Activated B cell treated with CpG ODN at 0.5 μM for 24 hours (primary cell): ENCODE measurements around the gene ZNF416. TPM values are rescaled to one million over a fixed set of nuclear protein-coding genes. Genes with fewer than 3 reads are reported as not detected.

Experiments
- ATAC-seq: fragments of 200-7000 bp; cut with Tn5 transposase; one replicate; pipeline ENCODE4 v1.10.0; 2021; ENCODE audit warnings: low read depth, mild to moderate bottlenecking, moderate library complexity
- CTCF ChIA-PET: fragments of 350-600 bp; sonication (Branson Sonifier 250); formaldehyde crosslinking; loops from one replicate; lab custom pipeline; 2021; ENCODE audit warnings: antibody characterized with exemption; lab: Charles Lee
- POLR2A ChIA-PET: fragments of 350-600 bp; sonication (Branson Sonifier 250); formaldehyde crosslinking; loops from one replicate; lab custom pipeline; 2021; ENCODE audit warnings: antibody characterized with exemption; lab: Charles Lee
- DNase-seq: peaks from one replicate; pipeline ENCODE4 v3.0.0; 2022
- H3K27ac Mint-ChIP-seq: one replicate; pipeline ENCODE4 v1.8.0; 2020; ENCODE audit warnings: mixed read lengths
- H3K27me3 Mint-ChIP-seq: one replicate; pipeline ENCODE4 v1.8.0; 2021; ENCODE audit warnings: mixed read lengths
- H3K36me3 Mint-ChIP-seq: one replicate; pipeline ENCODE4 v1.8.0; 2021; ENCODE audit warnings: low read depth, mixed read lengths
- H3K4me1 Mint-ChIP-seq: one replicate; pipeline ENCODE4 v1.8.0; 2021; ENCODE audit warnings: mixed read lengths
- H3K4me3 Mint-ChIP-seq: one replicate; pipeline ENCODE4 v1.8.0; 2020; ENCODE audit warnings: mild to moderate bottlenecking, mixed read lengths
- H3K9me3 Mint-ChIP-seq: one replicate; pipeline ENCODE4 v1.8.0; 2020; ENCODE audit warnings: mixed read lengths
- CTCF ChIP-seq: fragments of 200-600 bp; IDR thresholded peaks from one replicate; pipeline ENCODE4 v1.8.0; 2022; ENCODE audit warnings: antibody characterized with exemption, mild to moderate bottlenecking
- intact Hi-C: fragments of 100-400 bp; cut with micrococcal nuclease; formaldehyde crosslinking; loops from one replicate; pipeline ENCODE4 v1.15.1; 2024
- total RNA-seq: library from RNA; stranded (reverse); gene quantifications from 2 replicates; pipeline ENCODE4 v1.2.3, GENCODE V29; 2022

ZNF416 gene
- total RNA-seq, 1 donor from 2014 or later = 13.8 TPM

DNA sequence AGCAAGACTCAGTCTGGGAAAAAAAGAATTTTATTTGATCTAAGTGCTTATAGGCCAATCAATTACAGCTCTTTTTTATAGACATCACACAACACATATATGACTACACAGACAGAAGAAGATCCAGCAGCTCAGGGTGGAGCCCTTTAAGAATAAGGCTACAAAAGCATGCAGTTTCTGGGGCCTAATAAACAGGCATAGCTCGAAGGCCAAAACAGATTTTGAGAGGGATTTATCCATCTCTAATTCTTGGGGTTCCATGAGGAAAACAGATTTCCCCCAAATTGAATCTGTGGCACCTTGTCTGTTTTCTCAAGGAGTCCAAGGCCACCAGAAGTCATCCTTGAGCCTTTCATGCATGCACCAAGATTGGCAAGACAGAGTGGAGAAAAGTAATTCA, 15.2 kb downstream of the ZNF416 start:
- no peaks in the 10 kb centered on the region for H3K27me3 Mint-ChIP-seq
- no peak for ATAC-seq
- H3K4me1 Mint-ChIP-seq = peaks cover 20% of the 10 kb centered on the region
- CTCF ChIA-PET = no interaction called here
- peaks cover 39% of the 10 kb centered on the region for H3K9me3 Mint-ChIP-seq
- POLR2A ChIA-PET = no interaction called here
- intact Hi-C loops = no loop called here
- peaks cover 20% of the 10 kb centered on the region for H3K36me3 Mint-ChIP-seq
- no peak for DNase-seq
- H3K27ac Mint-ChIP-seq = no peak overlapping the region
- no peak overlapping the region for H3K4me3 Mint-ChIP-seq
- TF ChIP-seq CTCF = no peak

- ATAC-seq (peak; percentile 10), DNase-seq (no peak)
- Mint-ChIP-seq H3K4me3 (peak overlapping the region; percentile 92), H3K4me1 (peaks cover 33% of the 10 kb centered on the region), H3K27ac (peak overlapping the region; percentile 69), H3K27me3 (no peaks in the 10 kb centered on the region), H3K36me3 (peaks cover 29% of the 10 kb centered on the region), H3K9me3 (peaks cover 14% of the 10 kb centered on the region)
- no peak for TF ChIP-seq CTCF
- intact Hi-C loops = no loop called here
- ChIA-PET CTCF (no interaction called here), POLR2A (no interaction called here)
These were observed 18.6 kb downstream of the ZNF416 start for GRCh38 chr19:57560049-57560491.

DNA sequence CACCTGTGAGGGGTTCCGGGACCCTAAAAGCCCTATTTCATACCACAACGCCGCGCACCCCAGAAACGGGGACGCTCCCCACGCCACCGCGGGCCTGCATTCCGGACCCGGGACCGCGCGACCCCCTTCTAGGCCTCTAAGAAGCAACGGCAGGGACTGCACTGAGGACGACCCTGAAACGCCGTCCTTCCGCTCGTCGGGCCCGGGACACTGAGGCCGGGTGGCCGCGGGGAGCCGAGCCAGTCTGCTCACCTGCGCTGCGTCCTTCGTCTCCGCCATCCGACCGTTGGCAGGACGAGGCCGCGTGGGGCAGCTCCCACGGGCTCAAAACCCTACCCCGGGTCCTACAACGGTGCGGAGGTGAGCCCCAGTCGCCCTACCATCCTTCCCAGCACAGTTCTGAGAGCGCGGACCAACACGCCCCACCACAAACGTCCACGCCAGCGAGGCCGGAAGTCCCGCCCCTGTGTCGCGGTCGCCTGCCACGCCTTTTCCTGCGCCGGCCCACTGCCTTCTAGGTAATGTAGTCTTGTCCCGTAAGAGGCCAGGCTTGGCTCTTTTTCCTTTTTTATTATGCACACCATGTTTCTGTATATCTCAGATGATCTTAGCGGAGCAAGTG, 19.2 kb downstream of the ZNF416 start, which contains the start of gene ZNF550:
TSS of gene ZNF550 (minus strand) at position 460 of the 622 bp plus-strand sequence. CDS start at position 279, 181 bp downstream.
- Mint-ChIP-seq H3K9me3 (peaks cover 16% of the 10 kb centered on the region), H3K27me3 (no peaks in the 10 kb centered on the region), H3K36me3 (peaks cover 33% of the 10 kb centered on the region), H3K4me3 (peak within 1 kb of the TSS; percentile 92), H3K27ac (peak within 1 kb of the TSS; percentile 69), H3K4me1 (peaks cover 33% of the 10 kb centered on the region)
- DNase-seq = peak; percentile 83
- peak; percentile 98 for ATAC-seq
- intact Hi-C loops = loop anchor here (1.0 kb wide), 6 partner anchors 20 to 279 kb away; partner anchors contain the start of genes ZNF419, ZNF460, ZNF530 and ZNF549
- no peak for TF ChIP-seq CTCF
- ChIA-PET CTCF (no interaction called here), POLR2A (interaction anchor here (0.6 to 1.5 kb wide), 3 partner anchors 25 to 888 kb away, joined by 3 read pairs; partner anchors contain the start of genes ZIK1, ZNF772 and ZNF835)

DNA sequence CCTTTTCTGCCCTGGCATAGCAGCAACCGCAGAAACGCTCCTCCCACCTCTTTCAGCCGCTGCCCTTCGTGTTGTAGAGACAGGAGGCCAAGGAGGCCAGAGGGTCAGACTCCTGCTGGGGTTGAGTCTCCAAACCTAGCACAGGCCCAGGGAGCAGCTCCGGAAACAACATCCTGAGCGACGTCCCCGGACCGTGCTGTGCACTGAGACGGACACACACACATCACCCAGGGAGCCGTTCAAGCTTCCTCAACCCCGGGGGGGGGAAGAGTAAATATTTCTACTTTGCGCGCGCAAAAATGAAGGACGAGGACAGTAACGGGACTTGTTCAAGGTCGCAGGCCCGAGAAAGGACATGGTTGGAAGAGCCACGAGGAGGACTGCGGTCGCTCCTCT, 19.7 kb downstream of the ZNF416 start:
- TF ChIP-seq CTCF = no peak
- ChIA-PET CTCF (no interaction called here), POLR2A (interaction anchor here (0.6 to 1.5 kb wide), 3 partner anchors 25 to 887 kb away, joined by 3 read pairs; partner anchors contain the start of genes ZIK1, ZNF772 and ZNF835)
- H3K27ac Mint-ChIP-seq = no peak overlapping the region
- DNase-seq (no peak), ATAC-seq (no peak)
- peaks cover 16% of the 10 kb centered on the region for H3K9me3 Mint-ChIP-seq
- H3K4me3 Mint-ChIP-seq = peak overlapping the region; percentile 92
- H3K27me3 Mint-ChIP-seq = no peaks in the 10 kb centered on the region
- peaks cover 38% of the 10 kb centered on the region for H3K36me3 Mint-ChIP-seq
- peaks cover 33% of the 10 kb centered on the region for H3K4me1 Mint-ChIP-seq
- intact Hi-C loops = loop anchor here (1.0 kb wide), 6 partner anchors 20 to 279 kb away; partner anchors contain the start of genes ZNF419, ZNF460, ZNF530 and ZNF549

DNA sequence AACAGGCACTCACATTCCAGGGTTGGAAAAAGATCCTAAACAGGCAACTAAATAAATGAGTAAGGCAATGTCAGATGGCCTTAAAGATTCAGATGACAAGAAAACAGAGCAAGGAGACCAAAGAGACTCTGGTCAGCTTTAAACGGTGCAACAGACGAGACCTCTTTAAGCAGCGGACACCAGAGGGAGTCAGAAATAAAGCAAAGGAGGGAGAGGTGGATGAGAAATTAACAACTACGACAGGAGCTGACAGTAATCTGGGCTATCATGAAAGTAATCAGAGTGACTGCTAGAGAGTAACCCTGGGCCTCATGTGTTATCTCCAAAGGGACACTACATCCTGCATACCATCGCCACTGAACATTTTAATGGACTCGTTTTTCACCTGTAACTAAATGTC, 20.2 kb downstream of the ZNF416 start:
- no peaks in the 10 kb centered on the region for H3K27me3 Mint-ChIP-seq
- POLR2A ChIA-PET = interaction anchor here (1.0 to 1.5 kb wide), 2 partner anchors 26 to 81 kb away, joined by 3 read pairs; partner anchors contain the start of genes ZIK1 and ZNF772
- DNase-seq = no peak
- H3K27ac Mint-ChIP-seq = no peak overlapping the region
- H3K9me3 Mint-ChIP-seq = peaks cover 14% of the 10 kb centered on the region
- no peak for ATAC-seq
- no peak for TF ChIP-seq CTCF
- intact Hi-C loops = no loop called here
- peaks cover 43% of the 10 kb centered on the region for H3K36me3 Mint-ChIP-seq
- CTCF ChIA-PET = no interaction called here
- peak overlapping the region; percentile 92 for H3K4me3 Mint-ChIP-seq
- H3K4me1 Mint-ChIP-seq = peaks cover 33% of the 10 kb centered on the region
